ENCODE measurements around the gene KCNH1.
"Not testable (repeated sequence)": the region's sequence is repeated elsewhere in the genome, so short reads cannot be mapped to it uniquely, and the experiment has no call there.

The KCNH1 gene

DNA sequence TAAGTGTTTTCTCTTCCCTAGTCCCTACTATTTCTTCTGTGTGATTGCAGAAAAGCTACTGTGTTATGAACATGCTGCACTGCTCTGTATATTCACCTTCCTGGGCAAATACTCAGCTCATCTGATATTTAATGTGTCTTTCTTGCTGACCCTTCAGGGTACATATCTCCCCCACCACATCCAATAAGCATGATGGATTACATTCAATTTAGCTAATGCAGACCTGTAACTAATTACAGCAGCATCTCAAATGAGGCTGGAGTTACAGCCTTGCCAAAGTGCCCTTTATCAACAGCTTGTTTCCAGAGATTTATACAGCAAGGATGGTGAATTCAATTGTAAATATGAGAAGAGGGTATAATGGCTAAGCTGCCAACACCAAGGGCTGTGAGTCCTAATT is 144.0 kb downstream of the KCNH1 start:
- H3K9me3 ChIP-seq (ENCODE audit: control insufficient read depth, low read length) = no peaks in the 10 kb centered on the region
- no peaks in the 10 kb centered on the region for H3K4me1 ChIP-seq (ENCODE audit: control insufficient read depth, insufficient read depth, low read length)
- no peak overlapping the region for H3K4me3 ChIP-seq (ENCODE audit: low read length)
- H3K9ac ChIP-seq (ENCODE audit: low read length) = no peak overlapping the region
- H3K27me3 ChIP-seq (ENCODE audit: control insufficient read depth, insufficient read depth, low read length) = no peaks in the 10 kb centered on the region
- H3K36me3 ChIP-seq (ENCODE audit: control insufficient read depth, insufficient read depth, low read length) = no peaks in the 10 kb centered on the region

DNA sequence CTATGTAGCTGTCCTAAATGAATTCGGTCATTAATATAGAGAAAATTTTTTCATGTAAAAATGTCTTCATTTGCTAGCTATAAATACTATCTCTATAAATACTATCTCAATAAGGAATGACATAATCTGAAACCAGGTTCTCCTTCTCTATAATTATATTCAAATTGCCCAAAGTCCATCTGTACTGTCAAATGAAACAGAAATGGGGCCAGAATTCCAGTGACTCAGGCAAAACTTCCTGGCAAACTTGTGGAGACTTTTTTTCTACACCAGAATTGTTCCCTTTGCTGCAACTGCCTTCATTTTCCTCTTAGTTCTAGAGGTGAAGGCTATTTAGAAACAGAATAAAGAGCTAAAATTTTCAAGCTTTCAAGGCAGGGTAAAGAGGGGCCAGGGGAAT is 152.5 kb downstream of the KCNH1 start:
- no peaks in the 10 kb centered on the region for H3K36me3 ChIP-seq (ENCODE audit: control insufficient read depth, insufficient read depth, low read length)
- no peaks in the 10 kb centered on the region for H3K27me3 ChIP-seq (ENCODE audit: control insufficient read depth, insufficient read depth, low read length)
- no peaks in the 10 kb centered on the region for H3K9me3 ChIP-seq (ENCODE audit: control insufficient read depth, low read length)
- H3K9ac ChIP-seq (ENCODE audit: low read length) = no peak overlapping the region
- no peaks in the 10 kb centered on the region for H3K4me1 ChIP-seq (ENCODE audit: control insufficient read depth, insufficient read depth, low read length)
- H3K4me3 ChIP-seq (ENCODE audit: low read length) = no peak overlapping the region

DNA sequence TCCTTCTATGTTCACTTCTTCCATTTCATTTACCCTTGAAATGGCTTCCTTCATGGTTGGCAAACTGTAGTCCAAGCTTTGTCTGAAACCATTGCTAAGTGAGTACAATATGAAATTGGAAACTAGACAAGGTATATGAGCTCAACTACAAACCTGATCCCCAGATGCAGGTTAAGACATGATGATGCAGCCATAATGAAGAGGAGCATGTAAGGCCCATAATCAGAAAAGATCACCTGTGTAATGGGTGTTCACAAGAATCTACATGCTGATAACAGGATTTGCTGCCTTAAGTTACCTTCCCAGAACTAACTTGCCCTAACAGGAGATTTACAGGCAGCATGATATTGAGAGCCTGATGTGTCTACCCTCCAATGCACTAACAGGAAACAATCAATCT is 153.9 kb downstream of the KCNH1 start:
- no peak overlapping the region for H3K9ac ChIP-seq (ENCODE audit: low read length)
- no peaks in the 10 kb centered on the region for H3K4me1 ChIP-seq (ENCODE audit: control insufficient read depth, insufficient read depth, low read length)
- no peak overlapping the region for H3K4me3 ChIP-seq (ENCODE audit: low read length)
- no peaks in the 10 kb centered on the region for H3K27me3 ChIP-seq (ENCODE audit: control insufficient read depth, insufficient read depth, low read length)
- no peaks in the 10 kb centered on the region for H3K36me3 ChIP-seq (ENCODE audit: control insufficient read depth, insufficient read depth, low read length)
- no peaks in the 10 kb centered on the region for H3K9me3 ChIP-seq (ENCODE audit: control insufficient read depth, low read length)

DNA sequence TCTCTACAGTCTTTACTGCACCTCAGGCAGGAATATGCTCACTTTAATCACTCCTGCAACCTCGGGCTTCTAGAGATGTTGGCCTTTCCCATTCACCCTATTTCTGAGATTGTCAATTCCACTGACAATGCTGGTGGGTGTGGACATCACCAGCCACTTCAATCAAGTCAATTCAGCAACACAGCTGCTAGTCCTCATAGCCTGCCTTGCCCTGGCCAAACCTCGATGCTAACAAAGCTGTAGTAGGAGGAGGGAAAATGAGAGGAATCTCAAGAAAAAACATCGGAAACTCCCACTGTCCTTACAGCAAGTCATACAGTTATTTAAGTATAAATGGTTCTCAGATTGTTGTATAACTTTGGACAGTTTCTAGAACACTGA is 155.0 kb downstream of the KCNH1 start:
- Histone ChIP-seq H3K4me1 (ENCODE audit: control insufficient read depth, insufficient read depth, low read length) (no peaks in the 10 kb centered on the region), H3K9ac (ENCODE audit: low read length) (no peak overlapping the region), H3K9me3 (ENCODE audit: control insufficient read depth, low read length) (no peaks in the 10 kb centered on the region), H3K4me3 (ENCODE audit: low read length) (no peak overlapping the region), H3K36me3 (ENCODE audit: control insufficient read depth, insufficient read depth, low read length) (no peaks in the 10 kb centered on the region), H3K27me3 (ENCODE audit: control insufficient read depth, insufficient read depth, low read length) (no peaks in the 10 kb centered on the region)

DNA sequence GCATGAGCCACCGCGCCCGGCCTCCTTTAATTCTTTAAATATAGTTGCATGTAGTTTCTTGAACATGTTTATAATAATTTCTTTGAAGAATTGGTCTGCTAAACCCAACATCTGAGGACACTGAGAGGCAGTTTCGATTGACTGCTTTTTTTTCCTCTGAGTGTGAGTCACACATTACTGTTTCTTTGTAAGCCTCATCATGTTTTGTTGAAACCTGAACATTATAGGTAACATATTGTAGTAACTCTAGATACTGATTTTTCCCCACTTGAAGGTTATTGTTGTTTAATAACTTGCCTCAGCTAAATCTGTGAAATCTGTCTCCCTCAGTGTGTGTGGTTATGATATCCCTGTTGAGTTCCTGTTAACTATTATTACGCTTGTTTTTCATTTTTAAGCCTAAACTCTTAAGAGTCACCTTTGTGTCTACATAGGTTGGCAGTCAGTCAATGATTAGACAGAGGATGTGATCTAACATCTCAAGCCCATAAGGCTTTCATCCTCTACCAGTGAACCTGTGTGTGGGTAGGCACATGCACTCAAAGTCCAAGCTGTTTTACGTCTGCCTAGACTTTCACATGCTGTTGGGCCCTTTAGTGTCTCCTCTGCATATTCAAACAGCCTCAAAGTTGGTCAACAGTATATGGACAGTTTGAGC is 155.5 kb downstream of the KCNH1 start:
- Histone ChIP-seq H3K36me3 (ENCODE audit: control insufficient read depth, insufficient read depth, low read length) (no peaks in the 10 kb centered on the region), H3K4me3 (ENCODE audit: low read length) (no peak overlapping the region), H3K4me1 (ENCODE audit: control insufficient read depth, insufficient read depth, low read length) (no peaks in the 10 kb centered on the region), H3K27me3 (ENCODE audit: control insufficient read depth, insufficient read depth, low read length) (no peaks in the 10 kb centered on the region), H3K9me3 (ENCODE audit: control insufficient read depth, low read length) (no peaks in the 10 kb centered on the region), H3K9ac (ENCODE audit: low read length) (no peak overlapping the region)

DNA sequence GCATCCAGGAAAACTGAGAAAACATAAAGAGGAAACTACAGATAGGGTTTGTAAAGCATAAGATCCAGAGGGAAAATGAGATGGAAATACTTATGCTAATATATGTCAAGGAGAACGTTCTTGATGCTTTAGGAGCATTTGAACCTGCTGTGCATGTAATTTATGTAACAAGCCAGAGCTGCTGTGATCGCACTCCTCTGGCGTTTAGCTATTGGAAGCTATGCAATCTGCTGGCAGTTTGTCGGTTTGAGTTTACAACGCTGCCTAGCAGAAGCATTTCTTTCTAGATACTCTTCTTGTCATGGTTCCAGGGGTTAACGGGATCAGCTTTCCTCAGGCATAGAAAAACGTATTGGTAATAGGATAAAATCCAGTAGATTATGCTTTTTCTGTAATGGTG is 182.7 kb downstream of the KCNH1 start:
- H3K4me3 ChIP-seq (ENCODE audit: low read length) = no peak overlapping the region
- H3K4me1 ChIP-seq (ENCODE audit: control insufficient read depth, insufficient read depth, low read length) = no peaks in the 10 kb centered on the region
- H3K27me3 ChIP-seq (ENCODE audit: control insufficient read depth, insufficient read depth, low read length) = no peaks in the 10 kb centered on the region
- no peaks in the 10 kb centered on the region for H3K36me3 ChIP-seq (ENCODE audit: control insufficient read depth, insufficient read depth, low read length)
- H3K9ac ChIP-seq (ENCODE audit: low read length) = no peak overlapping the region
- H3K9me3 ChIP-seq (ENCODE audit: control insufficient read depth, low read length) = no peaks in the 10 kb centered on the region

DNA sequence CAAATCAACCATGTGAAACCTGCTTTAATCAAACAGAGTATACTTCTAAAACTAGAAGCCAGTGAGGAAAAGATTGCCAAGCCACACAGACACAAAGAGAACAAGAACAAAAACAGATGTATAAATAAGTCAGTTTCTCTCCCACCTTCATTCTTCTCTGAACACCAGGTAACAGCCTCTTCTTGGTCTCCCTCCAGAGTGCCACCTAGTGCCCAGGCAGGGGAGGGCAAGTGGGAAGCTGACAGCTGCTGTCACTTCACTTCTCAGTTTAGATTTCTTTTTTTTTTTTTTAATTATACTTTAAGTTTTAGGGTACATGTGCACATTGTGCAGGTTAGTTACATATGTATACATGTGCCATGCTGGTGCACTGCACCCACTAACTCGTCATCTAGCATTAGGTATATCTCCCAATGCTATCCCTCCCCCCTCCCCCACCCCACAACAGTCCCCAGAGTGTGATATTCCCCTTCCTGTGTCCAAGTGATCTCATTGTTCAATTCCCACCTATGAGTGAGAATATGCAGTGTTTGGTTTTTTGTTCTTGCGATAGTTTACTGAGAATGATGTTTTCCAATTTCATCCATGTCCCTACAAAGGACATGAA is 183.9 kb downstream of the KCNH1 start:
- not testable (repeated sequence) for H3K36me3 ChIP-seq (ENCODE audit: control insufficient read depth, insufficient read depth, low read length); H3K4me1 ChIP-seq (ENCODE audit: control insufficient read depth, insufficient read depth, low read length); H3K9ac ChIP-seq (ENCODE audit: low read length); H3K9me3 ChIP-seq (ENCODE audit: control insufficient read depth, low read length); H3K27me3 ChIP-seq (ENCODE audit: control insufficient read depth, insufficient read depth, low read length); H3K4me3 ChIP-seq (ENCODE audit: low read length)

DNA sequence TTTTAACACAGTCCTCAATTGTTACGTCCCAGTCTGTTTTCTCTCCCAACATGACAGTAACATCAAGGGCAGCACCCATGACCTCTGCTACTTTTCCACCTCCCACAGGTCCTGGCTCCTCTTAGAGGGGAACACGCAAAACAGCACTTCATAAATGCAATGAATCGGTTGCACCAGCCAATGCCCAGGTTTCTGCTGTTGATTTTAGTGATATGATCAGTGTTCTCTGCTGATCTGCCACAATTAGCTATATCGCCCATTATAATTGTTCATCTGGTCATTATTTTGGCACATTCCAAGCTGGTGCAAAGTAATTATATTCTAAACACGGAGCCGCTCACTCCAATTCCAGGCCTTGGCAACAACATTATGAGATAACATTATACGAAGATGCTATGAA is 184.5 kb downstream of the KCNH1 start:
- Histone ChIP-seq H3K27me3 (ENCODE audit: control insufficient read depth, insufficient read depth, low read length) (no peaks in the 10 kb centered on the region), H3K9me3 (ENCODE audit: control insufficient read depth, low read length) (no peaks in the 10 kb centered on the region), H3K9ac (ENCODE audit: low read length) (no peak overlapping the region), H3K4me3 (ENCODE audit: low read length) (no peak overlapping the region), H3K4me1 (ENCODE audit: control insufficient read depth, insufficient read depth, low read length) (no peaks in the 10 kb centered on the region), H3K36me3 (ENCODE audit: control insufficient read depth, insufficient read depth, low read length) (no peaks in the 10 kb centered on the region)

DNA sequence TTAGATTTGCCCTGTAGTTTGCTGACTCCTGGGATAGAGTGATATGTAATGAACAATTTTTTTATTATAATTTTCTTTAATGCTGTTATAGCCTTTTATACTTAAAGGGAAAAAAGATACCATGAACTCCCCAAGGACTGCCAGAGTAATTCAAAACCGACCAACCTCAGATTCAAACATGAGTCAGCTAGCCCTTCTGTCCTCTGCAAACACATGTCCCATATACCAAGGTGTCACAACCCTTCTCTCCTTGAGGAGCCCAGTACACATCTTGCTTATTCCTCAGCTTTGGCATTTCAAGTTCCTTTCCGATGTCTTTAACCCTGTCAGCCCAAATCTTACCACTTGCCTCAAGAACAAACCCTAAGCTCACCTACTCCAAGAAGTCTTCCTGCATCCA is 184.9 kb downstream of the KCNH1 start:
- Histone ChIP-seq H3K27me3 (ENCODE audit: control insufficient read depth, insufficient read depth, low read length) (no peaks in the 10 kb centered on the region), H3K4me1 (ENCODE audit: control insufficient read depth, insufficient read depth, low read length) (no peaks in the 10 kb centered on the region), H3K9me3 (ENCODE audit: control insufficient read depth, low read length) (no peaks in the 10 kb centered on the region), H3K9ac (ENCODE audit: low read length) (no peak overlapping the region), H3K4me3 (ENCODE audit: low read length) (no peak overlapping the region), H3K36me3 (ENCODE audit: control insufficient read depth, insufficient read depth, low read length) (no peaks in the 10 kb centered on the region)

DNA sequence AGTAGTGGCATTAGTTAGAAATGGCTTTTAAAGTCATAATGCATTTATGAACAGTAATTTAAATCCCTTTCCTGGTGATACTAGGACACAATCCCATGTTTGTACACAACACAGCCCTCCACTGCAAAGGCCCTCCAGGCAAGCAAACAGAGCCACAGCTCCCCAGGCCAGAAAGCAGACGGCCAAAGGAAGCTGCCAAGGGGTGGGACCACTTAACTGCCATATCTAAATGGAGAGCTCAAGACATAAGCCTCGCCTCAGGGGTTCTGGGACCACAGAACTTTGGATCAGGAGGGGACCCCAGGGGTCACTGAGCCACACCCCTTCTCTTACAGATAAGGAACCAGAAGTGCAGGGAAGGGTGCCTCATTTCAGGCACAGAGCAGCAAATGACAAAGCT is 189.7 kb downstream of the KCNH1 start:
- Histone ChIP-seq H3K4me1 (ENCODE audit: control insufficient read depth, insufficient read depth, low read length) (no peaks in the 10 kb centered on the region), H3K9ac (ENCODE audit: low read length) (no peak overlapping the region), H3K4me3 (ENCODE audit: low read length) (no peak overlapping the region), H3K9me3 (ENCODE audit: control insufficient read depth, low read length) (no peaks in the 10 kb centered on the region), H3K36me3 (ENCODE audit: control insufficient read depth, insufficient read depth, low read length) (no peaks in the 10 kb centered on the region), H3K27me3 (ENCODE audit: control insufficient read depth, insufficient read depth, low read length) (no peaks in the 10 kb centered on the region)

DNA sequence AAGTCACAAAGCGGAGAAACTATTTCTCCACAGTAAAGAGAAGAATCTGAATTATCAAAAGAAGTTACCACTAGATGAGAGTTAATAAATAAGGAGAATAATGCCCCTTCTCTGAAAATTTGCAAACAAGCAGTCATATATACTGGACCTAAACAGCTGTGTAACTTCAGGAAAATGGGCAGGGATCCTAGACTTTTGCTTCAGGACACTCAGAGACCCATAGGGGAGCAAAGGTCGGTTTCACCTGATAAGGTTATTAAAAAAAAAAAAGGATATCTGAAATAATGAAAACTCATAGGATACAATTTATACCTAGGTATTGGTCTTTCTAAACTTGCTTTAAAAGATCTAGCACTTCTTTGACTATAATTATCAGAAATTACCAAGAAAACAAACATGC is 191.4 kb downstream of the KCNH1 start:
- Histone ChIP-seq H3K4me1 (ENCODE audit: control insufficient read depth, insufficient read depth, low read length) (no peaks in the 10 kb centered on the region), H3K9ac (ENCODE audit: low read length) (no peak overlapping the region), H3K9me3 (ENCODE audit: control insufficient read depth, low read length) (no peaks in the 10 kb centered on the region), H3K4me3 (ENCODE audit: low read length) (no peak overlapping the region), H3K36me3 (ENCODE audit: control insufficient read depth, insufficient read depth, low read length) (no peaks in the 10 kb centered on the region), H3K27me3 (ENCODE audit: control insufficient read depth, insufficient read depth, low read length) (no peaks in the 10 kb centered on the region)

DNA sequence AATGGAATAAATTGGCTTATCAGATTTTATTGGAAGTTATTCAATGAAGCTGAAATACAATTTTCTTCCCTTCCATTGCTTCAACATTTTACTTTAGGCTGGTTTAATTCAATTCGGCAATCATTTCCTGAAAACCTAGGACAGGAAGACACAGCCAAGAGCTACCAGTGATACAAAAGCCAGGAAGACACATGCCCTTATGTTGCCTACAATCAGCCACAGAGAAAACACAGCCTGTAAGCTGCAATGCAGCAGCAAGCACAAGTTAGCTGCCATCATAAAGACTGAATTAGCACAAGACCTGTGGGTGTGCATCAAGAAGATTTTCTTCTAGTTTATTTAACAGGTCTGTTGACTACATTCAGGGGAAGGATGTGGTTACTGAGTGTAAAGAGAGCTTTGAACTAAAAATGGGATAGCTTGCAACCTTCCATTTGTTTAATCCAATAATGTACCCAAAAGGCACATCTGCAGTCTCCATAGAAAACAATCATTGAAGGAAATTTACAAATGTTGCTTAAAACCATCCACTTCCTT is 193.8 kb downstream of the KCNH1 start:
- Histone ChIP-seq H3K4me1 (ENCODE audit: control insufficient read depth, insufficient read depth, low read length) (no peaks in the 10 kb centered on the region), H3K4me3 (ENCODE audit: low read length) (no peak overlapping the region), H3K36me3 (ENCODE audit: control insufficient read depth, insufficient read depth, low read length) (no peaks in the 10 kb centered on the region), H3K27me3 (ENCODE audit: control insufficient read depth, insufficient read depth, low read length) (no peaks in the 10 kb centered on the region), H3K9ac (ENCODE audit: low read length) (no peak overlapping the region), H3K9me3 (ENCODE audit: control insufficient read depth, low read length) (no peaks in the 10 kb centered on the region)
